A673 (cell line): ENCODE results near the gene SF3B3. TPM values are rescaled to one million over a fixed set of nuclear protein-coding genes. Genes with fewer than 3 reads are reported as not detected.

Source experiments
- BruUV-seq: library from RNA; stranded (reverse); fragments of 400-500 nt; replicated peaks from 2 replicates; lab custom pipeline; 2021; lab: Mats Ljungman, UMichigan
- CTCF ChIA-PET: fragments of 300-600 bp; sonication (Branson Sonifier 250); formaldehyde crosslinking; loops from one replicate; lab custom pipeline; 2022; ENCODE audit warnings: antibody characterized with exemption; lab: Charles Lee
- POLR2A ChIA-PET: fragments of 300-600 bp; sonication (Branson Sonifier 250); formaldehyde crosslinking; loops from one replicate; lab custom pipeline; 2022; ENCODE audit warnings: antibody characterized with exemption; ENCODE audit not compliant: low non-redundant PET; lab: Charles Lee
- DNase-seq: peaks from one replicate; pipeline ENCODE4 v3.0.0-alpha.2; 2015; ENCODE audit warnings: low spot score
- H3K27ac ChIP-seq: fragments of 200-600 bp; sonication (generic); 2 replicates; pipeline ENCODE4 v1.5.1; 2016; ENCODE audit warnings: mixed run types, low read depth, mild to moderate bottlenecking, mixed read lengths, antibody characterized with exemption, low read length; ENCODE audit not compliant: poor library complexity, severe bottlenecking
- H3K27me3 ChIP-seq: fragments of 200-600 bp; sonication (generic); replicated peaks from 2 replicates; pipeline ENCODE4 v1.6.1; 2017; ENCODE audit warnings: mixed run types, low read depth, mild to moderate bottlenecking, mixed read lengths, antibody characterized with exemption, low read length; ENCODE audit not compliant: insufficient read depth, poor library complexity
- H3K36me3 ChIP-seq: fragments of 200-600 bp; sonication (generic); 2 replicates; pipeline ENCODE4 v1.6.1; 2016; ENCODE audit warnings: mixed run types, mild to moderate bottlenecking, mixed read lengths, antibody characterized with exemption, low read length; ENCODE audit not compliant: insufficient read depth, poor library complexity, severe bottlenecking
- H3K4me1 ChIP-seq: fragments of 200-600 bp; sonication (generic); 2 replicates; pipeline ENCODE4 v1.6.1; 2017; ENCODE audit warnings: mixed run types, mild to moderate bottlenecking, mixed read lengths, antibody characterized with exemption, low read length; ENCODE audit not compliant: insufficient read depth, poor library complexity, severe bottlenecking
- H3K4me3 ChIP-seq: fragments of 200-600 bp; sonication (generic); 2 replicates; pipeline ENCODE4 v1.5.1; 2016; ENCODE audit warnings: low read depth, mixed run types, mild to moderate bottlenecking, mixed read lengths, low read length; ENCODE audit not compliant: poor library complexity, severe bottlenecking
- H3K9me3 ChIP-seq: fragments of 200-600 bp; sonication (generic); 2 replicates; pipeline ENCODE4 v1.6.1; 2016; ENCODE audit warnings: mixed run types, low read depth, mild to moderate bottlenecking, mixed read lengths, antibody characterized with exemption, low read length; ENCODE audit not compliant: poor library complexity, severe bottlenecking
- CTCF ChIP-seq: fragments of 300-800, 200-600 bp; sonication (generic); conservative IDR thresholded peaks from 2 replicates; pipeline ENCODE4 v1.5.1; 2017; ENCODE audit warnings: low read depth, mild to moderate bottlenecking, antibody characterized with exemption, low read length, moderate library complexity, mixed read lengths
- EZH2 ChIP-seq: fragments of 200-600 bp; sonication (generic); IDR thresholded peaks from 2 replicates; pipeline ENCODE4 v1.6.1; 2017; ENCODE audit warnings: borderline replicate concordance, low read depth, mild to moderate bottlenecking, mixed read lengths, antibody characterized with exemption, low read length; ENCODE audit not compliant: poor library complexity, severe bottlenecking
- intact Hi-C: fragments of 100-400 bp; cut with micrococcal nuclease; formaldehyde crosslinking; loops from one replicate; pipeline ENCODE4 v1.10.0; 2022; ENCODE audit not compliant: unreplicated experiment
- total RNA-seq: library from RNA; stranded (reverse); gene quantifications from 2 replicates; pipeline ENCODE4 v1.2.3, GENCODE V29; 2021

Gene SF3B3
- total RNA-seq, 1 experiment from 2014 or later, result 571 TPM

DNA sequence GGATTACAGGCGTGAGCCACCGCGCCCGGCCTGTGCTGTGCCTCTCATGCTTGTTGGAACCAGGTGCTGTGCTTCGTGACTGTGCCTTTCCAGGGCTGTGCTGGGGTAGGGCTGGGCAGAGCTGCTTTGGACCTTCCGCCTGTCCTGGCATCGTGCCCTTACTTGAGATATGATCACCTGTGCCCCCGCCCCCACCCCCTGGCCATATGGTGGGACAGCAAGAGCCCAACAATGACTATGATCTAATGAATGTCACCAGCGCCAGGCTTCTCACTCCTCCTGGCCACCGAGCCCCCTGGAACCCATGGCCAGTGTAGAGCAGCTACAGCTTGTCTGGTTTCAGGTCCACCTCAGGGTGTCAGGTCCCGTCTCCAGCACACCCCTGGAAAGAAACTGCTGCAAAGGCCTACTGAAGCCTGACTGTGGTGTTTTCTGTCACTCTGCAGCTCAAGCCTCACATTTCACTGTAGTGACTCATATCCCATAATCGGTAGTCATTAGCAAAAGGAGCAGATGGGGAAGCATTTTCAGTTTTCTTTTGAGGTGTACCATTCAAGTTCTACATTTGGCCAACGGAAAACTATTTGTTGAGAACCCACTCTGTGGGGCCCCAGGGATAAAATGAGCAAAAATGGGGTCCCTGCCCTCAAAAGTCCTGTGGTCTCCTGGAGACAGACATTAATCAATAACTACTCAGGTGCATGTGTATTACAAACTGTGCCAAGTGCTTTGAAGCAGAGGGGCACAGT lies 47.2 kb upstream of the SF3B3 start:
- H3K4me1 ChIP-seq, result no peaks in the 10 kb centered on the region
- H3K27me3 ChIP-seq, result no peaks in the 10 kb centered on the region
- no peaks in the 10 kb centered on the region for H3K9me3 ChIP-seq
- H3K27ac ChIP-seq, result no peak overlapping the region
- H3K4me3 ChIP-seq, result no peak overlapping the region
- no TSS peak for BruUV-seq
- CTCF ChIA-PET, result interaction anchor here (0.7 kb wide), 1 partner anchor 111 kb away, joined by 3 read pairs; no protein-coding TSS in a partner anchor
- POLR2A ChIA-PET, result interaction anchor here (0.7 kb wide), 1 partner anchor 158 kb away, joined by 3 read pairs; no protein-coding TSS in a partner anchor
- H3K36me3 ChIP-seq, result peaks cover 4% of the 10 kb centered on the region
- TF ChIP-seq CTCF (no peak), EZH2 (no peak)
- intact Hi-C loops, result no loop called here
- peak; percentile 44 for DNase-seq

DNA sequence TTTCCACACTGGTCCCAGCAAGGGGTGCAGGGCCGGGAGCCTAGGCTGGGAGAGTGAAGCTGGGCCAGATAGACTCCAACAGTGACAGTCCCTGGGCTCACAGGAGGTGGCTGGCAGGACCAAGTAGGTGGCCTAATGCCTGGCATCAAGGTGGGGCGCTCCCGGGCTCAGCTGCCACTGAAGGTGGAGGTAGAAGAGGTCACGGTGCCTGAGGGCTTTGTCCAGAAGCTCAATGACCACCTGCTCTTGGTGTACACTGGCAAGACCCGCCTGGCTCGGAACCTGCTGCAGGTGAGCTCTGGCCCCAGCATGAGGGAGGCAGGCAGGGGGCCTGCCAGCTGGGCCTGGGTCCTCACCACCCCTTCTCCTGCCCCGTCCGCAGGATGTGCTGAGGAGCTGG lies 45.4 kb upstream of the SF3B3 start:
- DNase-seq, result no peak
- Histone ChIP-seq H3K36me3 (peaks cover 4% of the 10 kb centered on the region), H3K4me3 (no peak overlapping the region), H3K4me1 (no peaks in the 10 kb centered on the region), H3K9me3 (no peaks in the 10 kb centered on the region), H3K27ac (no peak overlapping the region), H3K27me3 (no peaks in the 10 kb centered on the region)
- TF ChIP-seq CTCF, result no peak
- TF ChIP-seq EZH2, result no peak
- CTCF ChIA-PET, result interaction anchor here (0.5 kb wide), 1 partner anchor 189 kb away, joined by 4 read pairs; the partner anchor contains the start of gene AARS1
- no TSS peak for BruUV-seq
- POLR2A ChIA-PET, result no interaction called here
- intact Hi-C loops, result no loop called here

- Histone ChIP-seq H3K27ac (no peak overlapping the region), H3K4me3 (no peak overlapping the region), H3K9me3 (no peaks in the 10 kb centered on the region), H3K4me1 (no peaks in the 10 kb centered on the region), H3K36me3 (peaks cover 4% of the 10 kb centered on the region), H3K27me3 (no peaks in the 10 kb centered on the region)
- TF ChIP-seq EZH2 (no peak), CTCF (no peak)
- no peak for DNase-seq
- CTCF ChIA-PET, result no interaction called here
- BruUV-seq, result no TSS peak
- POLR2A ChIA-PET, result no interaction called here
- intact Hi-C loops, result no loop called here
Observed at GRCh38 chr16:70478912-70479341, 44.7 kb upstream of the SF3B3 start.
